Forelimb muscle (tissue), 1 donor: ENCODE data around the gene MRPL44. TPM values are rescaled to one million over a fixed set of nuclear protein-coding genes. Genes with fewer than 3 reads are reported as not detected.

Experiments
- DNase-seq: peaks from one replicate; pipeline ENCODE4 v3.0.0-alpha.2; 2013; ENCODE audit warnings: low read depth
- polyA plus RNA-seq: library from polyadenylated mRNA; unstranded; fragments of 120-200 nt; gene quantifications from one replicate; pipeline ENCODE4 v1.2.1, GENCODE V29; 2013; ENCODE audit not compliant: insufficient read length

Gene MRPL44
- polyA plus RNA-seq, 1 donor: 25.7 TPM

GRCh38 chr2:224004105-224004695, 46.9 kb downstream of the MRPL44 start:
- no peak for DNase-seq

- no peak for DNase-seq
These were observed 51.5 kb downstream of the MRPL44 start for GRCh38 chr2:224008702-224009261.

GRCh38 chr2:224009605-224010315, 52.5 kb downstream of the MRPL44 start:
- DNase-seq: no peak

GRCh38 chr2:224011837-224012236, 54.6 kb downstream of the MRPL44 start:
- no peak for DNase-seq

GRCh38 chr2:224014336-224014735, 57.1 kb downstream of the MRPL44 start:
- DNase-seq: no peak

- no peak for DNase-seq
These were observed 59.7 kb downstream of the MRPL44 start for GRCh38 chr2:224016963-224017362.

Other genes with a start within 250 kb of the MRPL44 start
- 0.75 TPM for gene AP1S3, start 119.9 kb upstream of the MRPL44 start, polyA plus RNA-seq
- gene WDFY1, start 12.1 kb upstream of the MRPL44 start, polyA plus RNA-seq: 28.6 TPM
- 73.3 TPM for gene SERPINE2, start 81.8 kb downstream of the MRPL44 start, polyA plus RNA-seq